Esophagus muscularis mucosa (tissue), 3 donors: ENCODE results near the gene COQ7.

Source experiments
- POLR2A ChIP-seq: fragments of 450-650 bp; IDR thresholded peaks from one replicate; pipeline ENCODE4 v1.6.1; 2017; ENCODE audit warnings: antibody characterized with exemption, moderate library complexity, mild to moderate bottlenecking, low read depth
- POLR2AphosphoS5 ChIP-seq, 2 donors: sonication (generic); formaldehyde crosslinking; IDR thresholded peaks; one replicate each; pipeline ENCODE4 v1.6.1; 2017; ENCODE audit warnings: antibody characterized with exemption in 2 of 2
- TF ChIP-seq, protein P1 (sequence below), 3 experiments: fragments of 200-600 bp in 2 of 3; fragments of 450-650 bp in 1 of 3; sonication (generic) in 2 of 3; IDR thresholded peaks; one replicate each; pipeline ENCODE4 v1.5.1; 2017 to 2019; ENCODE audit warnings: antibody characterized with exemption in 3 of 3, mild to moderate bottlenecking in 2 of 3, moderate library complexity in 1 of 3

GRCh38 chr16:19106625-19107020 lies 39.2 kb downstream of the COQ7 start:
- TF ChIP-seq, protein P1, sequence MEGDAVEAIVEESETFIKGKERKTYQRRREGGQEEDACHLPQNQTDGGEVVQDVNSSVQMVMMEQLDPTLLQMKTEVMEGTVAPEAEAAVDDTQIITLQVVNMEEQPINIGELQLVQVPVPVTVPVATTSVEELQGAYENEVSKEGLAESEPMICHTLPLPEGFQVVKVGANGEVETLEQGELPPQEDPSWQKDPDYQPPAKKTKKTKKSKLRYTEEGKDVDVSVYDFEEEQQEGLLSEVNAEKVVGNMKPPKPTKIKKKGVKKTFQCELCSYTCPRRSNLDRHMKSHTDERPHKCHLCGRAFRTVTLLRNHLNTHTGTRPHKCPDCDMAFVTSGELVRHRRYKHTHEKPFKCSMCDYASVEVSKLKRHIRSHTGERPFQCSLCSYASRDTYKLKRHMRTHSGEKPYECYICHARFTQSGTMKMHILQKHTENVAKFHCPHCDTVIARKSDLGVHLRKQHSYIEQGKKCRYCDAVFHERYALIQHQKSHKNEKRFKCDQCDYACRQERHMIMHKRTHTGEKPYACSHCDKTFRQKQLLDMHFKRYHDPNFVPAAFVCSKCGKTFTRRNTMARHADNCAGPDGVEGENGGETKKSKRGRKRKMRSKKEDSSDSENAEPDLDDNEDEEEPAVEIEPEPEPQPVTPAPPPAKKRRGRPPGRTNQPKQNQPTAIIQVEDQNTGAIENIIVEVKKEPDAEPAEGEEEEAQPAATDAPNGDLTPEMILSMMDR (IDR thresholded peaks at IDR 0.05), result no peak
- no peak for TF ChIP-seq POLR2A
- TF ChIP-seq POLR2AphosphoS5 (IDR thresholded peaks at IDR 0.05), result no peak
